NOMO-1 (cell line): Measurements from ENCODE around the gene PTPRE.

Experiments
- DNase-seq, 2 experiments: peaks; one replicate each; lab custom pipeline; 2025; ENCODE audit not compliant: unreplicated experiment in 2 of 2; lab: John Stamatoyannopoulos, UW

PTPRE gene, protein sequence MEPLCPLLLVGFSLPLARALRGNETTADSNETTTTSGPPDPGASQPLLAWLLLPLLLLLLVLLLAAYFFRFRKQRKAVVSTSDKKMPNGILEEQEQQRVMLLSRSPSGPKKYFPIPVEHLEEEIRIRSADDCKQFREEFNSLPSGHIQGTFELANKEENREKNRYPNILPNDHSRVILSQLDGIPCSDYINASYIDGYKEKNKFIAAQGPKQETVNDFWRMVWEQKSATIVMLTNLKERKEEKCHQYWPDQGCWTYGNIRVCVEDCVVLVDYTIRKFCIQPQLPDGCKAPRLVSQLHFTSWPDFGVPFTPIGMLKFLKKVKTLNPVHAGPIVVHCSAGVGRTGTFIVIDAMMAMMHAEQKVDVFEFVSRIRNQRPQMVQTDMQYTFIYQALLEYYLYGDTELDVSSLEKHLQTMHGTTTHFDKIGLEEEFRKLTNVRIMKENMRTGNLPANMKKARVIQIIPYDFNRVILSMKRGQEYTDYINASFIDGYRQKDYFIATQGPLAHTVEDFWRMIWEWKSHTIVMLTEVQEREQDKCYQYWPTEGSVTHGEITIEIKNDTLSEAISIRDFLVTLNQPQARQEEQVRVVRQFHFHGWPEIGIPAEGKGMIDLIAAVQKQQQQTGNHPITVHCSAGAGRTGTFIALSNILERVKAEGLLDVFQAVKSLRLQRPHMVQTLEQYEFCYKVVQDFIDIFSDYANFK

DNA sequence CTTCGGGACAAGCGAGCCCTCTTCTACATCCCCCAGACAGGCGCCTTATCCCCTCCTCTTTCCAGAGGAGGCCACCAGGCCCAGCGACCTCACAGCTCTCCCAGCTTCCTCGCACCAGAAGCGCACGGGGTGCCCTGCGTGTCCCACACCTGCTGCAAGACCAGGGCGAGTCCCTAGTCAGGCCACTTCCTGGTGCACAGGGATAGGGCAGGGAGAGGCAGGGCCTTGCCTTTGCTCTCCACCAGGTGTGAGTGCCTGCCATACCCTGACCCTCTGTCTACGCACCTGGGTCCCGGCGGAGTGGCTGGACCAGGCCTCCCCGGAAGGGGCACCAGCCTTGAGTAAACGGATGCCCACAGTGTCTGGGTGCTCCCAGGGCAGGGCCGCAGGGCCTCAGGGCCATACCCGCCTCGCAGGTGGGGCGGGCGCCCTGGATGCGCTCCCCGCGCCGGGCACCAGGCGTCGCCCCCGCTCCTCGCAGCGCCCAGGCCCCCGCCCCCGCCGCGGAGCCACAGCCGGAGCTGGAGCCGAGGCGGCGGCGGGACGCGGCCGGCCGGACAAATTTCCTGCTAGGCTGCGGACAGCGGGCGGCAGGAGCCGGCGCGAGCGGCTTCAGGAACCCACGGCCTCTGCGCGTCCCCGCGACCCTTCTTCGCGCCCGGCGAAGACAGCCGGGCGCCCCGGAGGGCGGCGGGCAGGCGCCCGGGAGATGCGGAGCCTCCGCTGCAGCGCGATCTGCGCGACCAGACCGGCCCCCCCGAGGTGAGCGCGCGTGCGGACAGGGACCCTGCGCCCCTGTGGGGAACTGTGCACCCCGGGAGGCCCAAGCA is at the start of gene PTPRE:
Gene PTPRE (plus strand): TSS at position 556 of the 830 bp plus-strand sequence. CDS start 133,779 bp downstream, outside the sequence.
- peak; percentile 59 to 77 for DNase-seq

DNA sequence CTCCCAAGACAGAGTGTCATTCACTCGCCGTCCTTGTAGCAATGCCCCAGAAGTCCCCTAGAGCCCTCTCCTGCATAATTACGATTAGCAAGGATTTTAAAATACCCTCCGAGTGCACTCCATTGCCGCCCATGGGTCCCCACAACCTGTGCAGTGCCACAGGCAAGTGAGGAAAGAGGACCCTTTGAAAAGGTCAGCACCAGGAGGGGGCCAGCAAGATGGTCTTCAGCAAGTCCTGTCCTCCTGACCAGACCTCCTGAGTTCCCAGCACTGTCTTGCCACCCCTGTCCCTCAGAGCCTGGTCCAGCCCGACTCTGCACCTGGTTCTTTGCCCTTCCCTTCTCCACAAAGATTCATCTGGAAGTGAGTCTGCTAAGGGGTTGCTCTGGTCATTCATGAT is 46.3 kb upstream of the PTPRE start:
- no peak for DNase-seq

DNA sequence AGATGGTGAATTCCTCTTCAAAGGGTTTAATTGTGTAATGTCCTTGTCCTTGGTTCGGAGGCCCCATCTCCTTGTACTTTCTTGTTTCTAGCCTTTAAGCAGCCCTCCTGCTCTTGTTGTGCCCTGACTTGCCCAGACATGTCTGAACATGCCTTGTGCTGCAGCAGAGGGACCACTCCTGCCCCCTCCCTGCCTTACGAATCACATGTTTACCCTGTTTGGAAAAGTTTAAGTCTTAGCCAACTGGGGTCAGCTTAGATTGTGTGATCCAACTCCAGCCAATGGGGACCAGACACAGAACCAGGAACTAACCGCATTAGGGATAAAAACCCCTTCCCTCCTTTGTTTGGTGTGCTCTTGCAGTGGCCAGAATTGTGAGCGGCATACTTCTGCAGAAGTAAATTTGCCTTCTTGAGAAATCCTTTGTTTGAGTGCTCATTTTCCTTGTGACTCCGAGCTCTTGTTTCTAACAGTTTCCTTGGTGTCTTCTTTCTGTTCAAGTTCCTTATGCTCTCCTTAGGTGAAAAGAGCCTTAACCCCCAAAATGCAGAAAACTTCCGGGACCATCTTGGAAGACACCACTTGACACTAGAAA is 43.6 kb upstream of the PTPRE start:
- DNase-seq: no peak

DNA sequence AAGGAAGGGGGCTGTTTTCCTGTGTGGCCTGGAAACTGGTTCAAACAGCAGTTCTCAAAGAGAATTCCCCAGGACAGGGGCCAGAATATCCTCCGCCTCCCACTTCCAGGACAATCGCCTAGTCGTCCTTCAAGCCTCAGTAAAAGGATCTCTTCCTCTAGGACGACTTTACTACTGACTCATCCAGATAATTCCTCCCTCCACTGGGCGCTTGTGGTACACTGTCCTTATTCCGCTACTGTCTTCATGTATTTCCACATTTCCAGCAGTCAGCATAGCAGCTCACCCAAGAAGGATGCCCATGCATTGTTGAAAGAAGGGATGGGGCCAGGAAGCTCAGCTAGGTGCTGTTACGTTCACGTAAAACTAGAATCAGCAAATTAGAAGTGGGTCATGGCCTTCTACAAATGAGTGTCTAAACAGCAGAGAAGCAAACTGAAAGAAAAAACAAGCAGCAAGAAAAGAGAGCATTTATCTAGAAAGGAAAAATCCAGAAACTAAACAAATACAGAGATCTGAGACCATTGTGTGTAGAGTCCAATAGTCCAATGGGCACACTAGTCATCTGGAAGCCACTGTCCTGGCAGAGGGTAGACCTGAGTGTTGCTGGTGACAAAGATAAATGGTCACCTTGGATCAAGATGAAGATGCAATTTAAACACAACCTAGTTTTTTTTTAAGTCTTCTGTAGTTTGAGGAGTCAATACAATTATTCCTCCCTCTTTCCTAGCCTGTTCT is 40.5 kb upstream of the PTPRE start:
- no peak for DNase-seq

DNA sequence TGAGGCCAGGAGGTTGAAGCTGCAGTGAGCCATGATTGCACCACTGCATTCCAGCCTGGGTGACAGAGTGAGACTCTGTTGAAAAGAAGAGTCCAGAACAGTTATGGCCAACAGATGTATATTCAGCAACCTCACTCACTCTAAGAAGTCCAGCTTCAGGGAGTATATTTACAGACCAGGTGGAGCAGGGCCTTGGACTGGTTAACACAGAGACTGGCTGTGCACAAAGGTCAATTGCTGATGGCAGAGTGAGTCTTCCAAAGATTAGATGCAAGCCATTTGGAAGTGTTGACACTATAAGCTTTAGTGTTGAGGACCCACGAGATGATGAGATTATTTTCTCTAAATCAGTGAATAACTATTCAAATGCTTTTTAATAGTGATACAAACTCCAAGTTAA is 39.1 kb upstream of the PTPRE start:
- DNase-seq: no peak

DNA sequence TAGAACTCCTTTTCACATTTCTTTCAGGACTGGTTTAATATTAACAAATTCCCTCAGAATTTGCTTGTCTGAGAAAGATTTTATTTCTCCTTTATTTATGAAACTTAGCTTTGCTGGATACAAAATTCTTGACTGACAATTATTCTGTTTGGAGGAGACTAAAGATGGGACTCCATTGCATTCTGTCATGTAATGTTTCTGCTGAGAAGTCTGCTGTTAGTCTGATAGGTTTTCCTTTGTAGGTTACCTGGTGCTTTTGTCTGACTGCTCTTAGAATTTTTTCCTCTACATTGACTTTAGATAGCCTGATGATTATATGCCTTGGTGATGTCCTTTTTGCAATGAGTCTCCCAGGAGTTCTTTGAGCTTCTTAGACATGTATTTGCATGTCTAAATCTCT is 37.6 kb upstream of the PTPRE start:
- no peak for DNase-seq

DNA sequence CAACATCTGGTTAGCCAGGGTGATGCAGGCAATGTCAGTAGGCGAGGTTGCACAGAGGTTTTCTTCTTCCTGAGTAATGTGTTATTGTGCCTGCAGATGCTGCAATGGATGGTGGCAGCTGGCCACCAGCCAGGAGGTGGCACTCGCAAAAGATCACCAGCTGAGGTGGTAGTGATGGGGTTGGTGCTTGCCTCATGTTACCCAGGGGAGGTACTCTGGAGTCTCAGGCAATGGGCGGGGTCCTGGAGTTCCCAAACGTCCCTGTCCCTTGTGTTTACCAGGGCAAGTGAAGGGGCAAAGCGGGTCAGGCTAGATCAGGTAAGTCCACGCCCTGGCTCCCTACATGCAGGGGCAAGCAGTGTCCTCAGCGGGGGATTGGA is 35.3 kb upstream of the PTPRE start:
- no peak for DNase-seq

DNA sequence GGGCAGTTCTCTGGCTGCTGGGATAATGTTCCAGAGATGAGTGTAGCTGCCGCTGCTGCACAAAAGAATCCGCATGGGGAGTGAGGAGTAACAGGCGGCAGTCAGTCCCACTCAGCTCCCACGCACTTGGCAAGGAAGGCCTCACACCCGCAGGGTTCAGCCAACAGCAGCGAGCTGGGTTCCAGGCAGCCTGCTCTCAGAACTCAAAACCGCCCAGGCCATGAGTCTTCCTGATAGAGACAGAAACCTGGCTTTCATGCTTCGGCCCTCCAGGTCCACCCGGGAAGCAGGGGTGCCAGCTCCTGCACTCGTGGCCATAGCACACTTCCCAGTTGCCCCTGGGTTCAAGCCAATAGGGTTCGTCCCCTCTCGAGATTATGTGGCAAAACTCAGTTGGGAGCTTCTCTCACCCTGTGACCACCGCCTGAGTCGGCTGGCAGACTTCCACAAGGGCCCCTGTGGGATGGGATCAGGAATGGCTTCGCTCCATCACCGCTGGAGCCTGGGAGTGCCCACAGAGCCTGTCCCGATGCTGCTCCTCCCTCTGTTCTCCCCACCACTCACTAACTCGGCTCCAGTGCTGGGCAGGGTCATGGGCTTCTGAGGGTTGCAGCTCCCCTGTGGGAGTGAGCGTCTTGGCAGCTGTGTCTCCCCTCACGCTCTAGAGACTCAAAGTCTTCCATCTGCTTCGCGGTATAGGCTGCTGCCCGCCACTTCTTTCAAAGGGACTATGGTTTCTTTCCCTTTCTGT is 34.7 kb upstream of the PTPRE start:
- DNase-seq: no peak

DNA sequence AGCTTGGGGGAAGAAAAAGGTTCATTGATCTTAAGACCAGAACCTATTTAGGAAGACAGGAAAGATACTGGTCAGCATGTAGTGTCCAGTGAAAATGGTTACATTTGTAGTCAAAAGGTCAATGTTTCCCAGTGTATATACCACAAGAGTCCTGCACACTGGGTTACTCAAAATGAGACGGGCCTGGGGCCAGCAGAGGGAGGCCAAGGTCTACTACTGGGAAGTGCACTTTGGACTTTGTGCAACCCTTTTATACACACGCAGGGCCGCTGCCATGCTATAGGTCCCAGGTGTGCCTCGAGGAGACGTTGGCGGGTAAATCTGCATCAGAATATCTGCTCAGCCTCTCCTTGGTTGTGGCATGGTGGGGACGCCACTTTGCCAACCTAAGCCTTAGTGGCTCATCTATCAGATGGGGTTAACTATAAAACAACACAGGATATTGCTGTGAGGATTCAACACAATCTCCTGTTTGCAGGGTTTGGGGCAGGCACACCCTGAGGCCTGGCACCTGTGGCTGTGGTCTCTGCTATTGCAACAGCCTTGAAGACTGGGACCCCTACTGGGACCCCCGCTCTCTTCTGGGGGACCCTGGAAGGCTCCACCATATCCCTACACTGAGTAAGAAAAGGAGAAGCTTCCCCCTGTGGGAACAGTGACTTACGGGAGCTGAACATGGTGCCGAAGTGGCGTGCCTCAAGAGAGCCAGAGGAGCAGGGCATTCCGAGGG is 33.9 kb upstream of the PTPRE start:
- DNase-seq: peak; percentile 44 to 50

DNA sequence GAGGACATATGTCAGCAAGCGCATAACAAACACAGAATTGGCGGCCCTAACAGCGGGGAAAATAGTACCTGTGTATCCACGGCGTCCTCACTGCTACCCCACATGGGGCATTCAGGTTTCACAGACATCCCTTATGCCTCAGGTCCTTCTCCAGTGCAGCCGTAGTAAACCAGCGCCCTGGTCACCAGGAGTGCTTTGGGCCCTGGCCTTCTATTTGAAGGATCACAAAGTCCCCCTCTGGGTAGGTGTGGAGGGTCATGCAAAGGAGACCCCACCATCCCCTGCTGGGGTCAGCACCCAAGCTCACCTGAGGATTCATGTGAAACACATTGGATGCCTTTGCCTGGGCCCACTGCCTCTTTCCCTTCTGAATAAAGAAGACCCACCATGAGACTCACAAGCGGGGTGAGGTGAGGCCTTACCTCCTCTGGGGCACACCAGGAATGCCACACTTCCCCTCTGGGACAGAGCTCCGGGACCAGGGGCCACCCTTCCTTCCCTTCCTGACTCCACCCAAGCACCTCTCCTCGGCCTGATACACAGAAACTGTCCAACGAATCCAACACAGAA is 32.9 kb upstream of the PTPRE start:
- DNase-seq: no peak

DNA sequence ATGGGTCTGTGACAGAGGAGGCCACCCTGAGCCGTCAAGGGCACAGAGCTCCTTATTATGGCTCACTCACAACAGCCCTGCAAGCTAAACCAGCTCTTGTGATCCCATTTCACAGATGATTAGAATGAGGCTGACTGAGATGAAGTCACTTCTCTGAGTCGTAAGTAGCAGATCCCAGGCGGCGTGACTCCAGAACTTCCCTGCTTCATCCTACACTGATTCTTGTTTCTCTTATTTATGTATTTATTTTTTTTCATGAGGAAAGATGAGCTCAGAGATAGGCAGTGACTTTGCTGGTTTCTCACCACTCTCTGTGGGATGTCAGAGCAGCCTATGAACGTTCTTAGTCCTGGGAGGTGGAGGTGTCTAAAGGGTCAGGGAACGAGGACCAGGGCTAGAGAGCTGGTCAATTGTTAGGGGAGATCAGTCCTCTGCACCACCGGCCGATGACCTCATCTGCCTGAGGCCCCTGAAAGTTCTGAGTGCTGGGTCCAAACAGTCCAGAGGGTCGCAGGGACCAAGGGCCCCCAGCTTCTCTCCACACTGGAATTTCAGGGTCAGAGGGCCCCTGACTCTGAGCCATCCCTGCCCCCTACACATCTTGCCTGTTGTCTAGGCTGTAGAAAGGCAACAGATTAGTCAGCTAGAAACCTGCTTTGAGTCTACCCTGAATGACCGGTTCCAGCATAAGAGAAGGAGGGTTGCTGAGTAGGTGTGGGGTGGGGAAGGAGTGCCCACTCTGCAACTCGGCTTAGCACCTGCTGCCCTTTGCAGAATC is 32.0 kb upstream of the PTPRE start:
- DNase-seq: no peak

DNA sequence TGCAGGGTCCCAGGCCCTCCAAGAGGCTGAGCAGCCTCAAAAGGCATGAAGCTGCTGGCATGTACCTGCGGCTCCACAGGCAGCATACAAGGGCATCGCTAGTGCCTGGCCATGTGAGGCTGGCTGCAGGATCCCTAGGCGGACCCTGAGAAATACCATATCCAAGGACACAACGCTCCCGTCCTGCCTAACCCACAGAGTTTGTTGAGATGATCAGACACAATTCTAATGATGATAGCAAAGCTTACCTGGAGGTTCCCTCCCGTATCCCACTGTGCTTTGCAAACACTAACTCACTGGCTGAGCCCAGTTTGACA is 31.5 kb upstream of the PTPRE start:
- no peak for DNase-seq

DNA sequence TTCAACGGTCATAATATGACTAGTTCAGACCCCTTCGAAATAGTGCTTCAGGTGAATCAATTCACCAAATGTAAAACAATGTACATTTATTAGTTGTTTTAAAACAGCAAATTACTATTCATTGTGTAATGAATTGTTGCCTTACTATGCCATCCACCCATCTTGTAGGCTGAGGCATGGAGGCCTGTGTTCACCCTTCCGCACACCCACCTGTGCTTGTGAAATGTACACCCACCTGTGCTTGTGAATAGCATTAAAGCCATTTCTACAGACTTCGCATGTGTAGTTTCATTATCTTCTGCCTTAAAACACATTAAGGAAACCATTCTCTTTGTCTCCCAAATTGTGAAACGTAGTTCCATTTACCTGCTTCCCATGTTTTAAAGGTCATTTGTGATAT is 31.0 kb upstream of the PTPRE start:
- no peak for DNase-seq

DNA sequence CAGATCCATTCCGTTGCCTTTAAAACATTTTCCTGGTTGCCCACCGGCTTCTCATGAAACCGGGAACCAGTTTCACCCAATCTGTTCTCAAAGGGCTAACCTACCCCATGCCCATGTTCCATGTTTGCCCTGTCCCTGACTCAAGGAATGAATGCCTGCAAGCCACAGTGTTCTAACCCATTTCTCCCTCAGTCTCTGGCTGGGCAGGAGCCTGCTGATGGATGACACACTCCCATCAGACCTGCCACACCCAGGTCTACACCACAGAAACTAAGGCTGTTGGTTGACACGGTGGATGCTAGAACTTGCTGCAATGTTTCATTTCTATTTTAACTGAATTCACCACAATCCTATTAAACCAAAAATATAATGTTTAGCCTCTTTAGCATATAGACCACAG is 29.8 kb upstream of the PTPRE start:
- no peak for DNase-seq

DNA sequence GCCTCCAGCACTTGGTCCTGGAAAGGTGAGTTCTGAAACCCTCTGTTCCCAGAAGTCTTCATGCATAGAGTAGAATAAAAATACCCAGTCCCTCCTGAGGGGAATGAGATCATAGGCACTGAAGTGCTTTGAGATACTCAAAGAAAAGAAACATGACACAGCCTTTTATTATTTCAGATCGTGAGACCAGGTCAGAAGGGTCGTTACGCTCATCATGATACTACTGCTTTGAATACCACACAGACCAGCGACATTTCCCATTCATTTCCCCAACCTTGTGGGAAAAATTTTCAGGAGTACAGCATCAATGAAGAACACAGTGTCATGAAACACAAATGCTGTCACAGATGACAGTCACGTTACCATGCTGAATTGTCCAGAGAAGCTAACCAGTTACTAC is 29.2 kb upstream of the PTPRE start:
- DNase-seq: no peak

DNA sequence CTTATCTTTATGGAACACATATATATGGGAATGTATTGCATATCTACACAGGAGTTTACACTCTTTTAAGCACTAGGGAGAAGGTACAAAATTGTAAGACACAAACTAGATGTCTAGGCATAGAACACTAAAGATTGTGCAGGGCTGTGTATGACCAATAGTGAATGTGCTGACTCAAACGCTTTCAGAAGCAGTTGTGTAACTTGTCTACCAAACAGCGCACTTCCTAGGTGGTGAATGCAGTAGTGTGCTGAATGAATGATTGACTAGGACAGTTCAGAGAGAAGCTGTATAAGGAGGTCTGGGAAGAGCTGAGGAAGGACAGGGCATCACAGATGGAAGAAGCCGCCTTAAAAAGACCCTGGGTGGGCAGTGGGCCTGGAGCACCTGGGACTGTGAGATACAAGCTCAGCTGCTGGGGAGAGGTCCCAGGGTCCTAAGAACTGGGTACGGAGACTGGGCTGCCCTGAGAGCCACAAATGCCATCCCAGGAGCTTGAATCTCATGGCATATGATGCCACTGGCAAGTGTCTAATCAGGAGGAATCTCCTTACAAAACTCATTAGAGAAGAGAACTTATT is 28.3 kb upstream of the PTPRE start:
- DNase-seq: no peak

DNA sequence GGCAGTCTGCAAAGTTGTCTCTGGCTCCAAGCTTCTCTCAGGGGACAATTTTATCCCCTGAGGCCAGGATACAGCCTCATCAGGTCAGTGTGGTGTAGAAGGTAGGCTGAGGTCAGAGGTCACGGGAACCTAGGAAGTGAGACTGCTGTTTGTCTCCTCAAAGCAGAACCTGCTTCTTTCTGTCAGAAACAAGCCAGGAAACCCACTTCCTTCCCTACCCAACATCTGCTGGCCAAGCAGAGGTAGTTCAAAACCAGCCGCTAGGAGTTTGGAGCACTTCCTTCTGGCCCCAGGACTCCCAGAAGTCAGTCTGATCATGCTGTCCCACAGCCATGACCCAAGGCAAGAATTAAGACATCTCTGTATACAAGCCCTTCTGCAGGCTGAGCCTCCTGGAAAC is 26.3 kb upstream of the PTPRE start:
- peak; percentile 77 to 84 for DNase-seq

DNA sequence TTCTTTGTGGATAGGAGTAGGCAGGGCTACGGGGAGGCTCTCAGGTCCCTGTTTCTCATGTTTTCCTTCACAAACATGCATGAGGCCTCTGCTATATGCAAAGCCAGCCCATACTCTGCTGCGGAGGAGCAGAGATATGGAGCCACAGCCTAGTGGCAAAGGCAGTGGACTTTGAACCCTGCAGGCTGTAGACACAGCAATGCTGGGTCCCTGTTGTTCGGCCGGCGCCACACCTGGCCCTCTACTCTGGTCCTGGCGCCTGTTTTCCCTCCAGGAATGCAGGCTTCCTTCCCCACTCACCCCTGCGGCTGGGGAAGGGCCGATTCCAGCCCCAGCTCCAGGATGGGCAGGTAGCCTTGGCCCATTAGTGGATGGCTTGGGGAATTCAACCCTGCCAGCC is 25.6 kb upstream of the PTPRE start:
- DNase-seq: no peak
